Measurements from ENCODE around the gene MT1E.

MT1E gene

DNA sequence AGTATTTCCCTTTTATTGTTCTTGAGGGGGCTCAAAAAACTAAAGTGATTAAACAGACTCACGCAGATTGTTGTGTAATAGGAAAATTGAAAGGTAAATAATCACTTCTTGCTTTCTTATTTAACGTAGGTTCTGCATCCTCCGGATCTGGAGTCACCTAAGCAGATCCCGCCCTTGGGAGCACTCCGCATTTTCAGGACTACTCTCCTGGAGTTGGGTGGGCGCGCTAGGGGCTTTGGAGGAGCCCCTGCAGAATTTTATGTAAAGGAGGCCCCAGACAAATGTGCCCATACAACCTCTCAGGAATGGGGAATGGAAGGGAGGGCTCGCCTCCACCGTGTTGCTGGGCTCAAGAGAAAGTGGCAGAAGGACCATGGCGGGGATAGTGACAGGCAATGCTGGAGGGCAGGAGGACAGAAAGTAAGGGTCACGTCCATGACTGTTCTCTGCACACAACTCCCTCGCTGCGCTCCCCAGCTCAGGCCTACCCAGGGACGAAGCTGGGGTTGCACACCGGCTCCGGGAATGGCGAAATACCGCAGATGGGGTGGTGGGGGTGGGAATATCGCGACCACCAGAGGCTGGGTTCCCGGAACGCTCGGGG, 8.9 kb upstream of the MT1E start:
- Histone ChIP-seq H3K27ac (replicated peaks) (no peak overlapping the region), H3K27me3 (ENCODE audit: insufficient read depth, poor library complexity, severe bottlenecking) (peaks cover 11% of the 10 kb centered on the region)

DNA sequence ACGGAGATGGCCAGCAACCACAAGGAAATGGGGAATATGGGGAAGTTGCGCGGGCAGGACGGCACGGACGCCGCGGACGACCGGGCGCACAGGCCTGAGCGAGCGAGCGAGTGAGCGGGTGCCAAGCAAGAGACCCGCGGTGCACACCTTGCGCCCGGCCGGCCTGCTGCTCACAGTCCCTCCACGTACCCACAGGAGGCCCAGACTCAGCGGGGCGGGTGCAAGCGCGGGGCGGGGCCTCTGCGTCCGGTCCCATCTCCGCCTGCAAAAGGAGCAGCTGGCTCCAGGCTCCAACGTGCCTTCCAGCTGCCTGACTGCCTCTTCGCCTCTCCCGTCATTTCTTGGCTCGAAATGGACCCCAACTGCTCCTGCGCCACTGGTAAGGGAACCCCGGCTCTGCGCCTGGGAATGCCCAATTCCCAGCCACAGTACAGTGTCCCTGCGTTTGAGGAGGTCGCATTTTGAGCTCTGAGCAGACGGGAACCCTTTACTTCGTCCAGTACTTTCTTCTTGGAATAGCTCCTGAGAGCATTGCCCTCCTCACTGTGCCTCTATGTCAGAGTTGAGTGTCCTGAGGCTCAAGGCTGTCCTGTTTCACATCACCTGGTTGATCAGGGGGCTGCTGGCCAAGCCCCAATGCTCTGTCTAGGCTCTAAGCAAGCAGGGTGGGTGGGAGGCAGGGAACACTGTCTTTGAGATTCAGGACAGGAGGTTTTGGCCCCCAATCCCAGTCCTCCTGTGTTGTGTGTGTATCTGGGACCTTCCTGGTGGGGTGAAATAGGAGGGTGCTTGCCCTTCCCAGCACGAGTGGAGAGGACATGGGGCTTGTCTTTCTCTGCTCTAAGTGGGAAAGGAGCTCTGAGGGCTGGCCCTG, 8.1 kb upstream of the MT1E start:
- DNase-seq (ENCODE audit: low read depth in 1 of 2, low spot score in 1 of 2), result peak in 1 of 2 experiments; percentile 25
- no peak overlapping the region for H3K27ac ChIP-seq (replicated peaks)
- H3K4me3 ChIP-seq (replicated peaks; ENCODE audit: insufficient read depth, low read length), result peak overlapping the region; percentile 34
- TF ChIP-seq SPI1 (IDR thresholded peaks at IDR 0.05; ENCODE audit: borderline replicate concordance, low read depth), result no peak
- TF ChIP-seq, protein P1, sequence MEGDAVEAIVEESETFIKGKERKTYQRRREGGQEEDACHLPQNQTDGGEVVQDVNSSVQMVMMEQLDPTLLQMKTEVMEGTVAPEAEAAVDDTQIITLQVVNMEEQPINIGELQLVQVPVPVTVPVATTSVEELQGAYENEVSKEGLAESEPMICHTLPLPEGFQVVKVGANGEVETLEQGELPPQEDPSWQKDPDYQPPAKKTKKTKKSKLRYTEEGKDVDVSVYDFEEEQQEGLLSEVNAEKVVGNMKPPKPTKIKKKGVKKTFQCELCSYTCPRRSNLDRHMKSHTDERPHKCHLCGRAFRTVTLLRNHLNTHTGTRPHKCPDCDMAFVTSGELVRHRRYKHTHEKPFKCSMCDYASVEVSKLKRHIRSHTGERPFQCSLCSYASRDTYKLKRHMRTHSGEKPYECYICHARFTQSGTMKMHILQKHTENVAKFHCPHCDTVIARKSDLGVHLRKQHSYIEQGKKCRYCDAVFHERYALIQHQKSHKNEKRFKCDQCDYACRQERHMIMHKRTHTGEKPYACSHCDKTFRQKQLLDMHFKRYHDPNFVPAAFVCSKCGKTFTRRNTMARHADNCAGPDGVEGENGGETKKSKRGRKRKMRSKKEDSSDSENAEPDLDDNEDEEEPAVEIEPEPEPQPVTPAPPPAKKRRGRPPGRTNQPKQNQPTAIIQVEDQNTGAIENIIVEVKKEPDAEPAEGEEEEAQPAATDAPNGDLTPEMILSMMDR (IDR thresholded peaks at IDR 0.05; ENCODE audit: insufficient read depth, low read length), result no peak
- peaks cover 11% of the 10 kb centered on the region for H3K27me3 ChIP-seq (ENCODE audit: insufficient read depth, poor library complexity, severe bottlenecking)

More for the DNA sequence above, 8.9 kb upstream of the MT1E start:
- no peak for TF ChIP-seq SPI1 (IDR thresholded peaks at IDR 0.05; ENCODE audit: borderline replicate concordance, low read depth)
- TF ChIP-seq, protein P1 (IDR thresholded peaks at IDR 0.05; ENCODE audit: insufficient read depth, low read length), result no peak
- no peak for TF ChIP-seq POLR2AphosphoS5 (IDR thresholded peaks at IDR 0.05; ENCODE audit: low read depth)
- TF ChIP-seq GABPA (IDR thresholded peaks at IDR 0.05; ENCODE audit: low read depth), result no peak
- TF ChIP-seq, protein P2, sequence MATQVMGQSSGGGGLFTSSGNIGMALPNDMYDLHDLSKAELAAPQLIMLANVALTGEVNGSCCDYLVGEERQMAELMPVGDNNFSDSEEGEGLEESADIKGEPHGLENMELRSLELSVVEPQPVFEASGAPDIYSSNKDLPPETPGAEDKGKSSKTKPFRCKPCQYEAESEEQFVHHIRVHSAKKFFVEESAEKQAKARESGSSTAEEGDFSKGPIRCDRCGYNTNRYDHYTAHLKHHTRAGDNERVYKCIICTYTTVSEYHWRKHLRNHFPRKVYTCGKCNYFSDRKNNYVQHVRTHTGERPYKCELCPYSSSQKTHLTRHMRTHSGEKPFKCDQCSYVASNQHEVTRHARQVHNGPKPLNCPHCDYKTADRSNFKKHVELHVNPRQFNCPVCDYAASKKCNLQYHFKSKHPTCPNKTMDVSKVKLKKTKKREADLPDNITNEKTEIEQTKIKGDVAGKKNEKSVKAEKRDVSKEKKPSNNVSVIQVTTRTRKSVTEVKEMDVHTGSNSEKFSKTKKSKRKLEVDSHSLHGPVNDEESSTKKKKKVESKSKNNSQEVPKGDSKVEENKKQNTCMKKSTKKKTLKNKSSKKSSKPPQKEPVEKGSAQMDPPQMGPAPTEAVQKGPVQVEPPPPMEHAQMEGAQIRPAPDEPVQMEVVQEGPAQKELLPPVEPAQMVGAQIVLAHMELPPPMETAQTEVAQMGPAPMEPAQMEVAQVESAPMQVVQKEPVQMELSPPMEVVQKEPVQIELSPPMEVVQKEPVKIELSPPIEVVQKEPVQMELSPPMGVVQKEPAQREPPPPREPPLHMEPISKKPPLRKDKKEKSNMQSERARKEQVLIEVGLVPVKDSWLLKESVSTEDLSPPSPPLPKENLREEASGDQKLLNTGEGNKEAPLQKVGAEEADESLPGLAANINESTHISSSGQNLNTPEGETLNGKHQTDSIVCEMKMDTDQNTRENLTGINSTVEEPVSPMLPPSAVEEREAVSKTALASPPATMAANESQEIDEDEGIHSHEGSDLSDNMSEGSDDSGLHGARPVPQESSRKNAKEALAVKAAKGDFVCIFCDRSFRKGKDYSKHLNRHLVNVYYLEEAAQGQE (IDR thresholded peaks at IDR 0.05; ENCODE audit: insufficient replicate concordance, low read depth), result no peak
- peak overlapping the region; percentile 34 for H3K4me3 ChIP-seq (replicated peaks; ENCODE audit: insufficient read depth, low read length)
- no peak for DNase-seq (ENCODE audit: low read depth in 1 of 2, low spot score in 1 of 2)

DNA sequence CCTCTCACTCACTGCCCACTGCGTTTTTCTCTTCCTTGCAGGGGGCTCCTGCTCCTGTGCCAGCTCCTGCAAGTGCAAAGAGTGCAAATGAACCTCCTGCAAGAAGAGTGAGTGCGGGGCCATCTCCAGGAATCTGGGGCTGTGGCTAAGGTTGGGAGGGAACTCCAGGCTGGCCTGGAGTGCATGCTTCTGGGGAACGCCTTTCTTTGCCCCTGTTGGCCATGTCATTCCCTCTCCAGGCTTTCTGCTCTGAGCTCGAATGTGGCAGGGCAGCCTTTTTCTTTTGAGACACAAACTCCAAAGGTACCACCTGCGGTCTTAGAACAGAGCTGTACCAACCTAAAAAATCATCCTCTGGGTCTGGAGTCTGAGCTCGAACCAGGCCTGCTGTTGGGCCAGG, 7.4 kb upstream of the MT1E start:
- TF ChIP-seq POLR2AphosphoS5 (IDR thresholded peaks at IDR 0.05; ENCODE audit: low read depth) (no peak), SPI1 (IDR thresholded peaks at IDR 0.05; ENCODE audit: borderline replicate concordance, low read depth) (no peak), GABPA (IDR thresholded peaks at IDR 0.05; ENCODE audit: low read depth) (no peak)
- TF ChIP-seq, protein P1 (IDR thresholded peaks at IDR 0.05; ENCODE audit: insufficient read depth, low read length), result no peak
- TF ChIP-seq, protein P2 (IDR thresholded peaks at IDR 0.05; ENCODE audit: insufficient replicate concordance, low read depth), result no peak
- Histone ChIP-seq H3K27ac (replicated peaks) (no peak overlapping the region), H3K27me3 (ENCODE audit: insufficient read depth, poor library complexity, severe bottlenecking) (peaks cover 11% of the 10 kb centered on the region), H3K4me3 (replicated peaks; ENCODE audit: insufficient read depth, low read length) (no peak overlapping the region)
- no peak for DNase-seq (ENCODE audit: low read depth in 1 of 2, low spot score in 1 of 2)

Measured in HL-60 (cell line).